GM12873 (cell line): Measurements from ENCODE around the gene TGM2.

Experiments used
- TF ChIP-seq, protein P1 (sequence below): IDR thresholded peaks from 2 replicates; pipeline ENCODE4 v1.5.1; 2012; ENCODE audit warnings: low read depth, mild to moderate bottlenecking, moderate library complexity, low read length, control low read depth; ENCODE audit not compliant: insufficient read depth; ENCODE audit errors: missing control alignments

Gene TGM2

DNA sequence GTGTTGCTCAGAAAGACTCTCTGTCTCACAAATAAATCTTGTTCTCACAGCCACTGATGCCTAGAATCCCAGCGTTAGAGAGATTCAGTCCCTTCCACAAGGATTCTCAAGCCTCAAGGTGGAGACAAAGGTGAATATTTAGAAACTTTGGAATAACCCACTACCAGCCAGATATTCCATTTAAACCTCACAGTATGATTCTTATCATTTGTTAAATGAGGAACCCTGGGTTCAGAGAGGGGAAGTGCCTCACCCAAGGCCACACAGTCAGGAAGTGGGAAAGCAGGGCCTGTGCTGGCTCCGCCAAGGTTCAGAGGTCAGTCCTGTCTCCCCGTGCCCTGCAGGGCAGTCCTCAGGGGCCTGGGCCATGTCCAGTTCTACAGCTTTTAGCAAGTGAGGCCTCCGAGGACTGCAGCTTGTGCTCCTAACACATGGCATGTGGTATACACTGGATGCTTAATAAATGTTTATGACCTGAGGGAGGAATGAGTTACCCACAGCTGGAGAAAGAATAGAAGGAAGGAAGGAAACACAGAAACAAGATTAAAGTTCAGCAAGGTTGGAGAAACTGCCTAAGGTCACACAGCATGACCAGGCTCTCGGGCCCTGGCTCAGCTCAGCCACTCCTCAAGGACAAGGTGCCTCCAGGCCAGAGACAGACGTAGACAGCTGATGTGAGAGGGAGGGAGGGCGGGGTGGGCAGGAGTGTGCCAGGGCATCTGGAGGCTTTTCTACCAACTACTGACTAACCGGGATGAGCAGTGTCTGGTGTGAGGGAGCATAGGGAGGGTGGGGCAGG lies 3.9 kb upstream of the TGM2 start:
- TF ChIP-seq, protein P1, sequence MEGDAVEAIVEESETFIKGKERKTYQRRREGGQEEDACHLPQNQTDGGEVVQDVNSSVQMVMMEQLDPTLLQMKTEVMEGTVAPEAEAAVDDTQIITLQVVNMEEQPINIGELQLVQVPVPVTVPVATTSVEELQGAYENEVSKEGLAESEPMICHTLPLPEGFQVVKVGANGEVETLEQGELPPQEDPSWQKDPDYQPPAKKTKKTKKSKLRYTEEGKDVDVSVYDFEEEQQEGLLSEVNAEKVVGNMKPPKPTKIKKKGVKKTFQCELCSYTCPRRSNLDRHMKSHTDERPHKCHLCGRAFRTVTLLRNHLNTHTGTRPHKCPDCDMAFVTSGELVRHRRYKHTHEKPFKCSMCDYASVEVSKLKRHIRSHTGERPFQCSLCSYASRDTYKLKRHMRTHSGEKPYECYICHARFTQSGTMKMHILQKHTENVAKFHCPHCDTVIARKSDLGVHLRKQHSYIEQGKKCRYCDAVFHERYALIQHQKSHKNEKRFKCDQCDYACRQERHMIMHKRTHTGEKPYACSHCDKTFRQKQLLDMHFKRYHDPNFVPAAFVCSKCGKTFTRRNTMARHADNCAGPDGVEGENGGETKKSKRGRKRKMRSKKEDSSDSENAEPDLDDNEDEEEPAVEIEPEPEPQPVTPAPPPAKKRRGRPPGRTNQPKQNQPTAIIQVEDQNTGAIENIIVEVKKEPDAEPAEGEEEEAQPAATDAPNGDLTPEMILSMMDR: no peak

DNA sequence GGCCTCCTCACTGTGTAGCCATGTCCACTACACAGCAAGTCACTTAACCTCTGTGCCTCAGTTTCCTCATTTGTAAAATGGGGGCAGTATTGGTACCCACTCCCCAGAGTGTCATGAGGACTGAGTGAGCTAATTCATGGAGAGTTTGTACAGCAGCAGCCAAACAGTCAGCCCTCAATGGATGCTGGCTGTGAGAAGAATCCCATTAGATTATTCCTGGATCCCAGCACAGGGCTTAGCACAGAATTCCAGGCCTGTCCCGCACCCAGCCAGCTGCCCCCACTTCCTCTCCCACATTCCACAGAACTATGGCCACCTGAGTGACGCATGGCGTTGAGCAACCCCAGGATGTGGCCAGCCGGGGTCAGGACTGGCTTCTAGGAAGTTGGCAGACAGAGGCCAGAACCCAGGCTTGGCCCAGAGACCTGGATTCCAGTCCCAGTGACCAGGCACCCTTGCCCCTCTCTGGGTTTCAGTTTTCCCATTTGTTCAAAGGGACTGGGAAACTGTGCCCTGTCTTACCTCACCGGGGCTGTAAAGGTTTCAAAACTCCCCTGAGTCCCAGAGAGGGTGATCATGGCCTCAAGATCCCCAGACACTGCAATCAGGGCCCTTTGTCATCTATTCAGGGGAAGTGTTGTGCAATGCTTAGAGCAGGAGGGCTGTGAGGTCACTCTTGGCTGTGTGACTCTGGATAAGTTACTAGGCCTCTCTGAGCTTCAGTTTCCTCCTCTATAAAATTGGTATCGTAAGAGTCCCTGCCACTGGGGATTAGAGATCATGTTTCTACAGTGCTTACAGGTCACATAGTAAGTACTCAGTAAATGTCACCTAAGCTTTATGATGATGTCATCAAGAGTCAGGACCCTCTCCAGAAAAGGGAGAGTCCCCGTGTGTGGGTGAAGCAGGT lies 3.0 kb upstream of the TGM2 start:
- TF ChIP-seq, protein P1: no peak

DNA sequence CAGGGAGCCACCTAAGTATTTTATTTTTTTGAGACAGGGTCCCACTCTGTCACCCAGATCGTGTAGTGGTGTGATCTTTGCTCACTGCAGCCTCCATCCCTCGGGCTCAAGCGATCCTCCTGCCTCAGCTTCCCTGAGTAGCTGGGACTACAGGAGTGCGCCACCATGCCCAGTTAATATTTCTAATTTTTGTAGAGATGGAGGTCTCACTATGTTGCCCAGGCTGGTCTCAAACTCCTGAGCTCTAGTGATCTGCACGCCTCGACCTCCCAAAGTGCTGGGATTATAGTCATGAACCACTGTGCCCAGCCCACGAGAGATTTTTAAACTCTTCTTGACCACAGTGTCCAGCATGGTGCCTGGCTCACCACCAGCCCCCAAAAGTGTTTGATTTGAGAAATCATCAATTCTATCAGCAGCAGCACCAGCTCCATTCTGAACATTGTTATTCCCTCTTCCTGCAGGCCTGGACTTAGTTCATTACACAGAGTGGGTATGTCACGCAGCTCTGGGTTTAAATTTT lies 2.3 kb upstream of the TGM2 start:
- TF ChIP-seq, protein P1: no peak

DNA sequence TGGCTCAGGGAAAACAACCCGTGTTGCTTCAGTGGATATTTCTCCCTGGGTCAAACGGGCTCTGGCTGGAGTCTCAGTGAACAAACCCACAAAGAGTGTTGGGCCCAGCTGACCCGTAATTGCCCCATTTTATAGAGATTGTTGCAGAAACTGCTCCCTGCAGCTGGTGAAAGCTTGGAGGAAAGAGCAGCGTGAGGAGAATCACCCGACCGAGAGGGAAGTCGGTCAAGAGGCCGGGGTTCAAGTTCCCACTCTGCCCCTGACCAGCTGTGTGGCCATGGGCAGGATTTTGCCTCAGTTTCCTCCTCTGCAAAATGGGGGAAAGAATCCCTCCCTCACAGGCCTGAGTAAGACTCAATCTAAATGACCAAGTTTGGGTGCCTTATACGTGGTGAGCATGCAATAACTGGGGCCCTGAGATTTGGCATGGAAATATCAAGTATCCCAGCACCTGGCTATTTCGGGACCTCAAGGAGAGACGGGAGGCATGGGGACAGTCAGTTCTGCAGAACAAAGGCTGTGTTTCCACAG lies 1.7 kb upstream of the TGM2 start:
- TF ChIP-seq, protein P1: no peak

DNA sequence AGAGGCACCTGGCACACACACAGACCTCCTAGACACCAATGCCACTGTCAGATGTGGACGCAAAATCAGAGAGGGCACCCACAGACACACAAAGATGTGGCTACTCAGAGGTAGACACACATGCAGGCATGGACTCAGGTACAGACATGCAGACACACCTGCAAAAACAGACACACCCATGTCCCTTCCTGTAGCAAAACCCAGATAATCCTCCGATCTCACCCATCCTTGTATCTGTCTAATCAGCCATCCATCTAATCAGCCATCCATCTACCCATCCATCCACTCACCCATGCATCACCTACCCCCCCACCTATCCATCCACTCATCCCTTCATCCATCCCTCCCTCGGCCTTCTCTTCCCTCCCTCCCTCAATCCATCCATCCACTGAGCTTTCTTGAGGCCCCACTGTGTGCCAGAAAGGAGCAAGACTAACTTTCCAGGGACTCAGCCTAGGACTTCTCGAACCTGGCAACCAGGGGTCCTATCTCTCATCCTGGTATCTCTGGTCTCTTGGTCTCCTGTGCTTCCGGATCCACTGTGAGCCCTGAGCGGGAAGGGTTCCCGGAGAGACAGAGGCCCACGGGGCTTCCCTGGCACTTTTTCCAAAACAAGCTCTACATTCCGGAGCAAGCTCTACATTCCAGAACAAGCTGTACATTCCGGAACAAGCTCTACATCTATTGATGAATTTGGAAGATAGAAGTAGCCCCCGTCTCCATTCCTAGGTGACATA lies 1.1 kb upstream of the TGM2 start:
- TF ChIP-seq, protein P1: no peak

DNA sequence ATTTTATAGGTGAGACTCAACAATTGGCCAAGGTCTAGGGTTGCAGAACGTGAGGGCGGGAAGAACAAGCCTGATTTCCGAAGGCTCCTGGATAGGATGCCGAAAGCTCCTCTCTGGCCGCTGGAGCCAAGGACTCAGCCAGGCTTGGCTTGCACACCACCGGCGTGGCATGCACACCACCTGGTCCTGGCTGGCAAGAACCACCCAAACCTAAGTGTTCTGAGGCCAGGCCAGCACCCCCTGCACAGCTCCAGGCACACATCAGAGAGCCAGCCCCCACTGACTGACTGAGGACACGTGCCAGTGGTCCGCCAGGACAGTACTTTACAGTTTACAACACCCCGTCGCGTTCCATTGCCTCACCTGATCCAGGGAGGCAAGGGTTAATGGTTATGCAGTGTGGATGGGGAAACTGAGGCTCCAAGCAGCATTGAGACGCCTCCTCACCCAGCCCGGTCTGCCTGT lies 414 bp downstream of the TGM2 start:
- TF ChIP-seq, protein P1: no peak
